Measurements from ENCODE around the gene MRPL45.
A peak's percentile ranks its signal among the peaks of the same experiment; 100 is the strongest.

Gene MRPL45

DNA sequence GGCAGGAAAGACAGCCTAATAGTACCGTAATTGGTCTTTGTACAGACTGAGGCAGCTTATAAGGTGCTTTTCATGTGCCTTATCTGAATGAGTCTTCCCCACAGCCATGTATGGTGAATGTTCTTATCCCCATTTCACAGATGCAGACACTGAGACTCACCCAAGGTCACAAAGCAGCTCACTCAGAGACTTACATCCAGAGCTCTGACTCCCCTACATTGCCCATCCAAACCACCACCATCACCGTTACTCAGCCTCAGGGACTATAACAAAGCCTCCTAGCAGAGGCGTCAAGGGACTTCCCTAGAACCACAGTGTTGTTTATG lies 47.4 kb downstream of the MRPL45 start:
- no peak overlapping the region for H3K27ac ChIP-seq (ENCODE audit: insufficient read depth, low read length, poor library complexity, severe bottlenecking)
- H3K36me3 ChIP-seq (ENCODE audit: control insufficient read depth, insufficient read depth, low read length): no peaks in the 10 kb centered on the region
- H3K4me3 ChIP-seq (ENCODE audit: insufficient read depth, low read depth, low read length, poor library complexity, severe bottlenecking): no peak overlapping the region
- no peaks in the 10 kb centered on the region for H3K27me3 ChIP-seq (replicated peaks; ENCODE audit: control insufficient read depth, insufficient read depth, low read length, poor library complexity, severe bottlenecking)
- no peaks in the 10 kb centered on the region for H3K9me3 ChIP-seq (ENCODE audit: control insufficient read depth, low read length)
- DNase-seq: no peak
- H3K4me1 ChIP-seq (ENCODE audit: control insufficient read depth, insufficient read depth, low read length, poor library complexity, severe bottlenecking): no peaks in the 10 kb centered on the region

GRCh38 chr17:38345743-38346142 lies 48.8 kb downstream of the MRPL45 start:
- no peaks in the 10 kb centered on the region for H3K9me3 ChIP-seq (ENCODE audit: control insufficient read depth, low read length)
- no peaks in the 10 kb centered on the region for H3K4me1 ChIP-seq (ENCODE audit: control insufficient read depth, insufficient read depth, low read length, poor library complexity, severe bottlenecking)
- no peak overlapping the region for H3K27ac ChIP-seq (ENCODE audit: insufficient read depth, low read length, poor library complexity, severe bottlenecking)
- DNase-seq: no peak
- no peaks in the 10 kb centered on the region for H3K27me3 ChIP-seq (replicated peaks; ENCODE audit: control insufficient read depth, insufficient read depth, low read length, poor library complexity, severe bottlenecking)
- no peaks in the 10 kb centered on the region for H3K36me3 ChIP-seq (ENCODE audit: control insufficient read depth, insufficient read depth, low read length)
- H3K4me3 ChIP-seq (ENCODE audit: insufficient read depth, low read depth, low read length, poor library complexity, severe bottlenecking): no peak overlapping the region

DNA sequence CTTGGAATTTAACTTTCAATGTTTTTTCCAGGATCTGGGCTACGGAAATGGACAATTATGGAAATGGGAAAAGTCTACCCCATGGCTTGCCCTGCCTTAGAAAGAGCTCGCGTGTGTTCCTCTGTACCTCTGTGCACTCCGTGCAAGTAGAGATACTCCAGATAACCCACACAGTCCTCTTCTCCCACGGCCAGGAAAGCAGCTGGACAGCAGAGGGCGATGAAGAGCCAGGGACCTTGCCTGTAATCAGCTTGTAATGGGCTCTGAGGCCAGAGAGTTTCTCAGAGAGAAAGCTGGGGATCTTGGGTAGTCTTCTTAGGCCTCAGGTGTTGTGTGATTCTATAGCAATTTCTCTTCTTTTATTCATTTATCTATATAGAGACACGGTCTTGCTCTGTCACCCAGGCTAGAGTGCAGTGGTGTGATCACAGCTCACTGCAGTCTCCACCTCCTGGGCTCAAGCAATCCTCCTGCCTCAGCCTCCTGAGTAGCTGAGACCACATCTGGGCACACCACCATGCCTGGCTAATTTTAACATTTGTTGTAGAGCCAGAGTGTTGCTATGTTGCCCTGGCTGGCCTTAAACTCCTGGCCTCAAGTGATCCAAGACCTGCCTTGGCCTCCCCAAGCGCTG lies 52.2 kb downstream of the MRPL45 start:
- DNase-seq: peak; percentile 43 to 66 (median 65)
- Histone ChIP-seq H3K27me3 (replicated peaks; ENCODE audit: control insufficient read depth, insufficient read depth, low read length, poor library complexity, severe bottlenecking) (no peaks in the 10 kb centered on the region), H3K9me3 (ENCODE audit: control insufficient read depth, low read length) (no peaks in the 10 kb centered on the region), H3K4me1 (ENCODE audit: control insufficient read depth, insufficient read depth, low read length, poor library complexity, severe bottlenecking) (peaks cover 11% of the 10 kb centered on the region), H3K36me3 (ENCODE audit: control insufficient read depth, insufficient read depth, low read length) (no peaks in the 10 kb centered on the region), H3K27ac (ENCODE audit: insufficient read depth, low read length, poor library complexity, severe bottlenecking) (no peak overlapping the region), H3K4me3 (ENCODE audit: insufficient read depth, low read depth, low read length, poor library complexity, severe bottlenecking) (no peak overlapping the region)

- H3K27me3 ChIP-seq (replicated peaks; ENCODE audit: control insufficient read depth, insufficient read depth, low read length, poor library complexity, severe bottlenecking): no peaks in the 10 kb centered on the region
- H3K4me1 ChIP-seq (ENCODE audit: control insufficient read depth, insufficient read depth, low read length, poor library complexity, severe bottlenecking): peaks cover 11% of the 10 kb centered on the region
- no peaks in the 10 kb centered on the region for H3K9me3 ChIP-seq (ENCODE audit: control insufficient read depth, low read length)
- DNase-seq: no peak
- H3K4me3 ChIP-seq (ENCODE audit: insufficient read depth, low read depth, low read length, poor library complexity, severe bottlenecking): no peak overlapping the region
- H3K36me3 ChIP-seq (ENCODE audit: control insufficient read depth, insufficient read depth, low read length): no peaks in the 10 kb centered on the region
- no peak overlapping the region for H3K27ac ChIP-seq (ENCODE audit: insufficient read depth, low read length, poor library complexity, severe bottlenecking)
Observed at GRCh38 chr17:38350035-38350434, 53.1 kb downstream of the MRPL45 start.

- Histone ChIP-seq H3K36me3 (ENCODE audit: control insufficient read depth, insufficient read depth, low read length) (no peaks in the 10 kb centered on the region), H3K9me3 (ENCODE audit: control insufficient read depth, low read length) (no peaks in the 10 kb centered on the region), H3K4me3 (ENCODE audit: insufficient read depth, low read depth, low read length, poor library complexity, severe bottlenecking) (peak within 1 kb of the TSS; percentile 72), H3K27me3 (replicated peaks; ENCODE audit: control insufficient read depth, insufficient read depth, low read length, poor library complexity, severe bottlenecking) (no peaks in the 10 kb centered on the region), H3K4me1 (ENCODE audit: control insufficient read depth, insufficient read depth, low read length, poor library complexity, severe bottlenecking) (peaks cover 11% of the 10 kb centered on the region), H3K27ac (ENCODE audit: insufficient read depth, low read length, poor library complexity, severe bottlenecking) (peak within 1 kb of the TSS; percentile 73)
- peak; percentile 82 to 88 (median 83) for DNase-seq
Observed at GRCh38 chr17:38351412-38352222, 54.6 kb downstream of the MRPL45 start, which contains the start of gene SOCS7. SOCS7 (plus strand) TSS chr17:38351844; CDS start chr17:38352053, 209 bp downstream.

DNA sequence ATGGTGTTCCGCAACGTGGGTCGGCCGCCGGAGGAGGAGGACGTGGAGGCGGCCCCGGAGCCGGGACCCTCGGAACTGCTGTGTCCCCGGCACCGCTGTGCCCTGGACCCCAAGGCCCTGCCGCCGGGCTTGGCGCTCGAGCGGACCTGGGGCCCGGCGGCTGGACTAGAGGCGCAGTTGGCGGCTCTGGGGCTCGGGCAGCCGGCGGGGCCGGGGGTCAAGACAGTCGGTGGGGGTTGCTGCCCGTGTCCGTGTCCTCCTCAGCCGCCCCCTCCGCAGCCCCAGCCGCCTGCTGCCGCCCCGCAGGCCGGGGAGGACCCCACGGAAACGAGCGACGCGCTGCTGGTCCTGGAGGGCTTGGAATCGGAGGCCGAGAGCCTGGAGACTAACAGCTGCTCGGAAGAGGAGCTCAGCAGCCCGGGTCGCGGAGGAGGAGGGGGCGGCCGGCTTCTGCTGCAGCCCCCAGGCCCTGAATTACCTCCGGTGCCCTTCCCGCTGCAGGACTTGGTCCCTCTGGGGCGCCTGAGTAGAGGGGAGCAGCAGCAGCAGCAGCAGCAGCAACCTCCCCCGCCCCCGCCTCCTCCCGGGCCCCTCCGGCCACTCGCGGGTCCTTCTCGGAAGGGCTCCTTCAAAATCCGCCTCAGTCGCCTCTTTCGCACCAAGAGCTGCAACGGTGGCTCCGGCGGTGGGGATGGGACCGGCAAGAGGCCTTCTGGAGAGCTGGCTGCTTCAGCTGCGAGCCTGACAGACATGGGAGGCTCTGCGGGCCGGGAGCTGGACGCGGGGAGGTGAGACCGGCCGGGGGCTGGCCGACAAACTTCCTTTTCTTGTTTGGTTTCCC lies 55.5 kb downstream of the MRPL45 start:
- DNase-seq: no peak
- Histone ChIP-seq H3K36me3 (ENCODE audit: control insufficient read depth, insufficient read depth, low read length) (no peaks in the 10 kb centered on the region), H3K4me3 (ENCODE audit: insufficient read depth, low read depth, low read length, poor library complexity, severe bottlenecking) (peak overlapping the region; percentile 72), H3K4me1 (ENCODE audit: control insufficient read depth, insufficient read depth, low read length, poor library complexity, severe bottlenecking) (peaks cover 11% of the 10 kb centered on the region), H3K9me3 (ENCODE audit: control insufficient read depth, low read length) (no peaks in the 10 kb centered on the region), H3K27ac (ENCODE audit: insufficient read depth, low read length, poor library complexity, severe bottlenecking) (peak overlapping the region; percentile 44), H3K27me3 (replicated peaks; ENCODE audit: control insufficient read depth, insufficient read depth, low read length, poor library complexity, severe bottlenecking) (no peaks in the 10 kb centered on the region)

DNA sequence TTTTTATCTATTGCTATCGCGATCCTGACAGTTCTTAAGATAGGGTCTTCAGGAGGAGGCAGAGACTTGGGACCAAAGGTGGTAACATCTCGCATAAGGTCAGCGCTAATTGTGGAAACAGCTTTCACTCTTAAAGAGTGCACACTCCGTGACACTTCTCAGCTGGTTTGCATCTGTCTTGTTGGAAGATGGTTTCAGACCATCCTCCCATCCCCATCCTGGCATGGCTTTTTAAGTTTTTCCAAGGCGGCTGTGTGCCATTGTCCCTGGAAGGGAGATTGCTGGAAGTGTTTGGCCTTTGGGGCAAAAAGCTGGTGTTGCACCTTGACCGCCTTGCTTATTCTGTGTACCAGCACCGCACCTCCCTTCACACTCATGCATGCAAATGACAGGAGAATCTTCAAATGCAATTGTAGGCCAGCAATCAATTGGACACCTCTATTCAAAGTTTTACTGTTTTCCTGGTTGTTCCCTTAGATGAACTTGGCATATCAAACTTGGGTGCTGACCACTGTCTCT lies 56.2 kb downstream of the MRPL45 start:
- no peaks in the 10 kb centered on the region for H3K9me3 ChIP-seq (ENCODE audit: control insufficient read depth, low read length)

DNA sequence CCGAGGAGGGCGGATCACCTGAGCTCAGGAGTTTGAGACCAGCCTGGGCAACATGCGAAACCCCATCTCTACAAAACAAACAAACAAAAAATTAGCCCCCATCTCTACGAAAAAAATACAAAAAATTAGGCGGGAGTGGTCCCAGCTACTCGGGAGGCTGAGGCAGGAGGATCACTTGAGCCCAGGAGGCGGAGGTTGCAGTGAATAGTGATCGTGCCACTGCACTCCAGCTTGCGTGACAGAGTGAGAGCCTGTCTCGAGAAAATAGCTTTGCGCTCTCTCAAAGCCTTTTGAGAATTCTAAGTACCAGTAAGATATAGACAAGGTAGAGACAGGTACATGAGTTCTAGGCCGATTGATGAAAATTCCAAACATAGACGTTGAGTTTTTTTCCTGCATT lies 56.7 kb downstream of the MRPL45 start:
- H3K4me1 ChIP-seq (ENCODE audit: control insufficient read depth, insufficient read depth, low read length, poor library complexity, severe bottlenecking): peaks cover 11% of the 10 kb centered on the region
- no peaks in the 10 kb centered on the region for H3K9me3 ChIP-seq (ENCODE audit: control insufficient read depth, low read length)
- DNase-seq: no peak
- H3K27ac ChIP-seq (ENCODE audit: insufficient read depth, low read length, poor library complexity, severe bottlenecking): no peak overlapping the region
- no peaks in the 10 kb centered on the region for H3K36me3 ChIP-seq (ENCODE audit: control insufficient read depth, insufficient read depth, low read length)
- H3K4me3 ChIP-seq (ENCODE audit: insufficient read depth, low read depth, low read length, poor library complexity, severe bottlenecking): no peak overlapping the region
- no peaks in the 10 kb centered on the region for H3K27me3 ChIP-seq (replicated peaks; ENCODE audit: control insufficient read depth, insufficient read depth, low read length, poor library complexity, severe bottlenecking)

More for the DNA sequence above, 56.2 kb downstream of the MRPL45 start:
- Histone ChIP-seq H3K36me3 (ENCODE audit: control insufficient read depth, insufficient read depth, low read length) (no peaks in the 10 kb centered on the region), H3K4me3 (ENCODE audit: insufficient read depth, low read depth, low read length, poor library complexity, severe bottlenecking) (peak overlapping the region; percentile 72), H3K4me1 (ENCODE audit: control insufficient read depth, insufficient read depth, low read length, poor library complexity, severe bottlenecking) (peaks cover 11% of the 10 kb centered on the region), H3K27me3 (replicated peaks; ENCODE audit: control insufficient read depth, insufficient read depth, low read length, poor library complexity, severe bottlenecking) (no peaks in the 10 kb centered on the region), H3K27ac (ENCODE audit: insufficient read depth, low read length, poor library complexity, severe bottlenecking) (no peak overlapping the region)
- no peak for DNase-seq

DNA sequence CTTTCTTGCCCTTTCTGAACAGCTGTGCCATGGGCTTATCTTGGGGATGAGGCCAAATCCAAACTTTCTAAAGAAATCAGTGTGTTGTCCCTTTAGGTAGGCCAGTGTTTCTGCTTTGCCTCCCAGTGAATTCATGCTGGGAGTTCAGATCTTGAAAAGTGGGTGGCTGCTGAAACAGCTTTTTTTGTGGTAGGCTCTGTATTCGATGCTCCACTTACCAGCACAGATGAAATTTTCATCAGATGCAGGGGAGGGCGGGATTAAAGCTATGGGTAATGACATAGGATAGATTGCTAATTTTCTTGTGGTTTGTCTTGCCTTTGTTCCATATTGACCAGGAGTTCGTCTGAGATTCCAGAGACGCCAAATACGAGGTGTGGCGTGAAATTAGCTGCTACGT lies 57.5 kb downstream of the MRPL45 start:
- H3K27me3 ChIP-seq (replicated peaks; ENCODE audit: control insufficient read depth, insufficient read depth, low read length, poor library complexity, severe bottlenecking): no peaks in the 10 kb centered on the region
- peaks cover 11% of the 10 kb centered on the region for H3K4me1 ChIP-seq (ENCODE audit: control insufficient read depth, insufficient read depth, low read length, poor library complexity, severe bottlenecking)
- H3K4me3 ChIP-seq (ENCODE audit: insufficient read depth, low read depth, low read length, poor library complexity, severe bottlenecking): no peak overlapping the region
- no peak overlapping the region for H3K27ac ChIP-seq (ENCODE audit: insufficient read depth, low read length, poor library complexity, severe bottlenecking)
- no peak for DNase-seq
- no peaks in the 10 kb centered on the region for H3K36me3 ChIP-seq (ENCODE audit: control insufficient read depth, insufficient read depth, low read length)
- H3K9me3 ChIP-seq (ENCODE audit: control insufficient read depth, low read length): no peaks in the 10 kb centered on the region

Data from effector memory CD4-positive, alpha-beta T cell (primary cell).